Activated naive CD4-positive, alpha-beta T cell treated with anti-CD3 and anti-CD28 coated beads, Interleukin-2, amount 50 U/mL, for 24 hours (primary cell): ENCODE results near the gene SPINK1.
"Not testable (repeated sequence)": the region's sequence is repeated elsewhere in the genome, so short reads cannot be mapped to it uniquely, and the experiment has no call there.

Experiments
- H3K27ac Mint-ChIP-seq: one replicate; pipeline ENCODE4 v1.8.0; 2021; ENCODE audit warnings: mild to moderate bottlenecking, mixed read lengths
- H3K27me3 Mint-ChIP-seq: one replicate; pipeline ENCODE4 v1.8.0; 2021; ENCODE audit warnings: mixed read lengths
- H3K36me3 Mint-ChIP-seq: one replicate; pipeline ENCODE4 v1.8.0; 2021; ENCODE audit warnings: mixed read lengths
- H3K4me1 Mint-ChIP-seq: one replicate; pipeline ENCODE4 v1.8.0; 2021; ENCODE audit warnings: mixed read lengths
- H3K4me3 Mint-ChIP-seq: one replicate; pipeline ENCODE4 v1.8.0; 2021; ENCODE audit warnings: mild to moderate bottlenecking, mixed read lengths
- H3K9me3 Mint-ChIP-seq: one replicate; pipeline ENCODE4 v1.8.0; 2021; ENCODE audit warnings: mixed read lengths

Gene SPINK1

DNA sequence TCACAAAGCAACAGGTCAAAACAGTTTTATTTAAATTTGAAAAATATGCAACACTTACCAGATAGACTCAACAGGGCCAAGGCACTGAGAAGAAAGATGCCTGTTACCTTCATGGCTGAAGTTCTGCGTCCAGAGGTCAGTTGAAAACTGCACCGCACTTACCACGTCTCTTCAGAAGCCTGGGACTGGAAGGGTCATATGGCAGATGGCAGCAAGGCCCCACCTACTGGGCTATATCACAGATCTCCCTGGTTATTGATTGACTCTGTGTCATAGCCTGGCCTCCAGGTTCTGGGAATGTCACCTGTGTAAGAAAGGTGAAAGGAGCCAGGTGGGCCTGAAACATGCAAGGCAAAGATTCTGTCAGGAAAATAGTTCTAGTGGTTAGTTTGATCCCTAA, at the start of gene SPINK1:
Gene SPINK1, minus strand, starts transcription at position 207 of the 400 bp plus-strand sequence. Its CDS starts 94 bp downstream, at position 113.
- Mint-ChIP-seq H3K4me3 (no peak within 1 kb of the TSS), H3K27me3 (peaks cover 1% of the 10 kb centered on the region), H3K36me3 (no peaks in the 10 kb centered on the region), H3K9me3 (no peaks in the 10 kb centered on the region), H3K4me1 (no peaks in the 10 kb centered on the region), H3K27ac (no peak within 1 kb of the TSS)

GRCh38 chr5:147880487-147880886, 49.0 kb upstream of the SPINK1 start:
- Mint-ChIP-seq H3K4me1 (no peaks in the 10 kb centered on the region), H3K4me3 (no peak overlapping the region), H3K9me3 (no peaks in the 10 kb centered on the region), H3K27me3 (peaks cover 4% of the 10 kb centered on the region), H3K27ac (no peak overlapping the region), H3K36me3 (no peaks in the 10 kb centered on the region)

DNA sequence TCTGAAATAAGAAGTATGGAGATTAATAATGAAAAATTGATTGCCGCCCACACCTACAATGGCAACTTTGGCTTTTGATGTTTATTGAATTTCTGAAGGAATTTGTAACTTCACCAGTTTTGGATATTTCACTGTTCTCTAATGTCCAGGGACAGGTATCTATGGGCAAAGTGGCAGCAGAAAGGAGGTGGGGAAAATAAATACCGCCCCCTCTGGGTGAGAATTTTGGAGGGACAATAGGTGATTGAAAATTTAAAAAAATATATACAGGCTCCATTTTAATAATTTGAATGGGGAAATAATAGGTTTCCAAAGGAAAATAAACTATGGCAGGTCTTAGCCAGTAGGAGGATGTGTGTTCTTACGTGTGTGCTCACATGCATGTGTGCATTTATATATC, 48.3 kb upstream of the SPINK1 start:
- H3K4me1 Mint-ChIP-seq: no peaks in the 10 kb centered on the region

GRCh38 chr5:147878066-147878759, 46.7 kb upstream of the SPINK1 start, which contains the start of gene SCGB3A2:
TSS of gene SCGB3A2 (plus strand) at chr5:147878711. CDS start at chr5:147878804, 93 bp downstream.
- Mint-ChIP-seq H3K4me1 (no peaks in the 10 kb centered on the region), H3K36me3 (no peaks in the 10 kb centered on the region), H3K4me3 (no peak within 1 kb of the TSS), H3K9me3 (no peaks in the 10 kb centered on the region), H3K27ac (no peak within 1 kb of the TSS), H3K27me3 (no peaks in the 10 kb centered on the region)

More for the DNA sequence above, 48.3 kb upstream of the SPINK1 start:
- H3K4me3 Mint-ChIP-seq: no peak overlapping the region
- peaks cover 1% of the 10 kb centered on the region for H3K27me3 Mint-ChIP-seq
- no peaks in the 10 kb centered on the region for H3K9me3 Mint-ChIP-seq
- no peaks in the 10 kb centered on the region for H3K36me3 Mint-ChIP-seq
- H3K27ac Mint-ChIP-seq: no peak overlapping the region

GRCh38 chr5:147876626-147877025, 45.2 kb upstream of the SPINK1 start:
- Mint-ChIP-seq H3K36me3 (no peaks in the 10 kb centered on the region), H3K27ac (no peak overlapping the region), H3K27me3 (no peaks in the 10 kb centered on the region), H3K4me3 (no peak overlapping the region), H3K9me3 (no peaks in the 10 kb centered on the region), H3K4me1 (no peaks in the 10 kb centered on the region)

- Mint-ChIP-seq H3K27ac (no peak overlapping the region), H3K27me3 (no peaks in the 10 kb centered on the region), H3K36me3 (no peaks in the 10 kb centered on the region), H3K9me3 (no peaks in the 10 kb centered on the region), H3K4me1 (no peaks in the 10 kb centered on the region), H3K4me3 (no peak overlapping the region)
These were observed 44.7 kb upstream of the SPINK1 start for GRCh38 chr5:147876141-147876540.

DNA sequence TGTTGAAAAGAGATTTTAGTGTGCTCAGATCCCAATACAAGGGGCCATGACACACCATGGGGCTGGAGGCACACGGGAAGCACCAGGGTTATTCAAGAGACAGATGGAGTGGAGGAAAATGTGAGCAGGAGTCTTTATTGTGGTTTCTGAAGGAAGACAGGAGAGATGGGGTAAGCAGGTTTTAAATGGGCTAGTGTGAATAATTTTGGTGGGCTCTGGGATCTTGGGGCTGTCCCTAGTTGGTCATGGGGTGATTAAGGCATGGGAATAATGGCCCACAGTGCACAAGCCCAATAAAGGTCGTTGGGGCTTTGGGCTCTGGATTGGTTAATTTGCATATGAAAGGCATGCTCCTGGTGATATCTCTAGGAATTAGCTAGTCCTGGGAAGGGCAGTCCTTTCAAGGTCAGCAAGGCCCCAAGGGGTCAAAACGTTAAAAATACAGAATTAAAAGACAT, 43.5 kb upstream of the SPINK1 start:
- H3K4me3 Mint-ChIP-seq: no peak overlapping the region

DNA sequence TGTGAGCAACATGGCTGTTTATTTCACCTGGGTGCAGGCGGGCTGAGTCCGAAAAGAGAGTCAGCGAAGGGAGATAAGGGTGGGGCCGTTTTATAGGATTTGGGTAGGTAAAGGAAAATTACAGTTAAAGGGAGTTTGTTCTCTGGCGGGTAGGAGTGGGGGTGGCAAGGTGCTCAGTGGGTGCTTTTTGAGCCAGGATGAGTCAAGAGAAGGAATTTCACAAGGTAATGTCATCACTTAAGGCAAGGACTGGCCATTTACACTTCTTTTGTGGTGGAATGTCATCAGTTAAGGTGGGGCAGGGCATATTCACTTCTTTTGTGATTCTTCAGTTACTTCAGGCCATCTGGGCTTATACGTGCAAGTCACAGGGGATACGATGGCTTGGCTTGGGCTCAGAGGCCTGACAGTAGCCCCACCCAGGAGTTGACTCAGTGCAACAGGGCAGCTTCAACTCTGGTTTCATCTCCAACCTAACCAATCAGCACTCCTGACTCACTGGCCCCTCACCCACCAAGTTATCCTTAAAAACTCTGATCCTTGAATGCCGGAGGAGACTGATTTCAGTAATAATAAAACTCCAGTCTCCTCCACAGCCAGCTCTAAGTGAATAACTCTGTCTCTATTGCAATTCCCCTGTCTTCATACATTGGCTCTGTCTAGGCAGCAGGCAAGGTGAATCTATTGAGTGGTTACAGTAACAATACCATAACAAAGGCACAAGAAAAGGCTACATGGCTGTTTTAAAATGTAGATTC, 42.8 kb upstream of the SPINK1 start:
- not testable (repeated sequence) for H3K27ac Mint-ChIP-seq, H3K9me3 Mint-ChIP-seq, H3K36me3 Mint-ChIP-seq, H3K4me1 Mint-ChIP-seq, H3K4me3 Mint-ChIP-seq, H3K27me3 Mint-ChIP-seq

More for the DNA sequence above, 43.5 kb upstream of the SPINK1 start:
- Mint-ChIP-seq H3K27me3 (no peaks in the 10 kb centered on the region), H3K4me1 (no peaks in the 10 kb centered on the region), H3K27ac (no peak overlapping the region), H3K36me3 (no peaks in the 10 kb centered on the region), H3K9me3 (no peaks in the 10 kb centered on the region)

DNA sequence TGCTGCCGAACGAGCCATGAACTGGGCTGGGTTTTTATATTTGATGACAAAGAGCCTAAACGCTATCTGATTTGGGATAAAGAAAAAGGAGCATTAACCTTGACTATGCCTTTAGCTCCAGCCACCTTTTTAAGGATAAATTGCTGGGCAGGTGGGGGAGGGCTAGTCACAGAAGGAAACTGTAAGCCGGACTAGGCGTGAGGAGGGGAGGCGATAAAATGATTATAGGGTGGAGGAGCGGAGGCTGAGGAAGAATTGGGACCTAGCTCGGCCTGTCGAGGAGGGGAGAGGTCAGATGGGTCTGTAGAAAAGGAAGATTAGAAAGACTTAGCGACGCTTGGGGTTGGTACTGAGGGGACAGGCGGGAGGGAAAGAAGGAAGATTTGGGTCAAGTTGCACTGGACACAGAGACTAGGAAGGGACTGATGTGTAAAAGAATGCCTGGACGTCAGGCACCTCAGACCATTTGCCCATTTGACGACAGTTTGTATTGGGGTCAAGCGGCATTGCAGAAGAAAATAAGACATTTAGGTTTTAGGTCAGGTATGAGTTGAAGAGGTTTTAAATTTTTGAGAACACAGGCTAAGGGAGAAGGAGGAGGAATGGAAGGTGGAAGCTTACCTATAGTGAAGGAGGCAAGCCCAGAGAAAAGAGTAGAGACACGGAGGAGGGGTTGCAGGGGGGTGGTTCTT, 41.4 kb upstream of the SPINK1 start:
- H3K9me3 Mint-ChIP-seq, H3K4me1 Mint-ChIP-seq, H3K27ac Mint-ChIP-seq, H3K4me3 Mint-ChIP-seq, H3K27me3 Mint-ChIP-seq, H3K36me3 Mint-ChIP-seq: not testable (repeated sequence)

DNA sequence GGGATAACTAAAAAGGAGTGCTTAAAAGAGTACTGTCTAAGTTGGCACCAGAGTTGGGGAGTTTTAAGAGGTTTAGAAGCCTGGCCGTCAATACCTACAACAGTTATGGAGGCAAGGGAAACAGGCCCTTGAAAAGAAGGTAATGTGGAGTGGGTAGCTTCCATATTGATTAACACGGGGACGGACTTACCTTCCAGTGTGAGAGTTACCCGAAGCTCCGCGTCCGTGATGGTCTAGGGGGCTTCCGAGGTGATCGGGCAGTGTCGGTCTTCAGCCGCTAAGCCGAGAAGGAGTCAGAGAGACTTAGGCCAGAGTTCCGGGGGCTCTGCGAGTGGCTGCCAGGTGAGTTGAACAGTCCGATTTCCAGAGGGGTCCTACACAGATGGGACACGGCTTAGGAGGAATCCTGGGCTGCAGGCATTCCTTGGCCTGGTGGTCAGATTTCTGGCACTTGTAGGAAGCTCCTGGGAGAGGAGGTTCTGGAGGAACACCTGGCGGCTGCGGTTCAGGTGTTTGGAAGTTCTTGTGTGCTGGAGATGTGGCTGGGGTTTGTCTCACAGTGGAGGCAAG, 40.6 kb upstream of the SPINK1 start:
- not testable (repeated sequence) for H3K27ac Mint-ChIP-seq, H3K9me3 Mint-ChIP-seq, H3K36me3 Mint-ChIP-seq, H3K27me3 Mint-ChIP-seq, H3K4me3 Mint-ChIP-seq, H3K4me1 Mint-ChIP-seq

DNA sequence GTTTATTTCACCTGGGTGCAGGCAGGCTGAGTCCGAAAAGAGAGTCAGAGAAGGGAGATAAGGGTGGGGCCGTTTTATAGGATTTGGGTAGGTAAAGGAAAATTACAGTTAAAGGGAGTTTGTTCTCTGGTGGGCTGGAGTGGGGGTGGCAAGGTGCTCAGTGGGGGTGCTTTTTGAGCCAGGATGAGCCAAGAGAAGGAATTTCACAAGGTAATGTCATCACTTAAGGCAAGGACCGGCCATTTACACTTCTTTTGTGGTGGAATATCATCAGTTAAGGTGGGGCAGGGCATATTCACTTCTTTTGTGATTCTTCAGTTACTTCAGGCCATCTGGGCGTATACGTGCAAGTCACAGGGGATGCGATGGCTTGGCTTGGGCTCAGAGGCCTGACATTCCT, 38.4 kb upstream of the SPINK1 start:
- not testable (repeated sequence) for H3K9me3 Mint-ChIP-seq, H3K27me3 Mint-ChIP-seq, H3K27ac Mint-ChIP-seq, H3K4me3 Mint-ChIP-seq, H3K36me3 Mint-ChIP-seq, H3K4me1 Mint-ChIP-seq

- no peaks in the 10 kb centered on the region for H3K36me3 Mint-ChIP-seq
- no peak overlapping the region for H3K4me3 Mint-ChIP-seq
- no peaks in the 10 kb centered on the region for H3K9me3 Mint-ChIP-seq
- H3K27ac Mint-ChIP-seq: no peak overlapping the region
- no peaks in the 10 kb centered on the region for H3K4me1 Mint-ChIP-seq
- no peaks in the 10 kb centered on the region for H3K27me3 Mint-ChIP-seq
These were observed 37.6 kb upstream of the SPINK1 start for GRCh38 chr5:147869112-147869511.

- H3K4me3 Mint-ChIP-seq: no peak overlapping the region
- H3K4me1 Mint-ChIP-seq: no peaks in the 10 kb centered on the region
- no peaks in the 10 kb centered on the region for H3K9me3 Mint-ChIP-seq
- no peak overlapping the region for H3K27ac Mint-ChIP-seq
- no peaks in the 10 kb centered on the region for H3K36me3 Mint-ChIP-seq
- no peaks in the 10 kb centered on the region for H3K27me3 Mint-ChIP-seq
These were observed 32.1 kb upstream of the SPINK1 start for GRCh38 chr5:147863454-147864158.

DNA sequence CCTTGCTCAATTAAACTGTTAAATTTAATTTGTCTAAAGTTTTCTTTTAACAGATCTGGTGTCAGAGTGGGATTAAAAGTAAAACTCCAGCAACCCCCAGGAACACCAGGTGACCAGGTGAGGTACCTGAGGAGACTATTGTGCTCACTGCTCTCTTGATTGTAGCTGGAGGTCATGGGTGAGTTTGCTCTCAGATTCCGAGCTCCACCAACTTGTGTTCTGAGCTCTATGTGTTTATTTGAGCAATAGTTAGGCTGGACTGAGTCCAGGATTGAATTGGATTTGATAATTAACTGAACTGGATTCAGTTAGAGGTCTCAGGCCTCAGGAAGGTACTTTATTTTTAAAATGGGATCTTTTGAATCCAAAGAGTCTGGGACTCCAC, 29.2 kb upstream of the SPINK1 start:
- Mint-ChIP-seq H3K36me3 (no peaks in the 10 kb centered on the region), H3K27me3 (peaks cover 2% of the 10 kb centered on the region), H3K4me1 (no peaks in the 10 kb centered on the region), H3K27ac (no peak overlapping the region), H3K9me3 (no peaks in the 10 kb centered on the region), H3K4me3 (no peak overlapping the region)

GRCh38 chr5:147859962-147860640, 28.6 kb upstream of the SPINK1 start:
- Mint-ChIP-seq H3K9me3 (no peaks in the 10 kb centered on the region), H3K27me3 (peaks cover 2% of the 10 kb centered on the region), H3K4me3 (no peak overlapping the region), H3K27ac (no peak overlapping the region), H3K36me3 (no peaks in the 10 kb centered on the region), H3K4me1 (no peaks in the 10 kb centered on the region)
